Hypothalamus (tissue), 51 donors: Measurements from ENCODE around the gene BAZ1B.

ENCODE experiments used
- DNase-seq, 51 donors: peaks; one replicate each; lab custom pipeline; 2025; lab: John Stamatoyannopoulos, UW

BAZ1B gene

DNA sequence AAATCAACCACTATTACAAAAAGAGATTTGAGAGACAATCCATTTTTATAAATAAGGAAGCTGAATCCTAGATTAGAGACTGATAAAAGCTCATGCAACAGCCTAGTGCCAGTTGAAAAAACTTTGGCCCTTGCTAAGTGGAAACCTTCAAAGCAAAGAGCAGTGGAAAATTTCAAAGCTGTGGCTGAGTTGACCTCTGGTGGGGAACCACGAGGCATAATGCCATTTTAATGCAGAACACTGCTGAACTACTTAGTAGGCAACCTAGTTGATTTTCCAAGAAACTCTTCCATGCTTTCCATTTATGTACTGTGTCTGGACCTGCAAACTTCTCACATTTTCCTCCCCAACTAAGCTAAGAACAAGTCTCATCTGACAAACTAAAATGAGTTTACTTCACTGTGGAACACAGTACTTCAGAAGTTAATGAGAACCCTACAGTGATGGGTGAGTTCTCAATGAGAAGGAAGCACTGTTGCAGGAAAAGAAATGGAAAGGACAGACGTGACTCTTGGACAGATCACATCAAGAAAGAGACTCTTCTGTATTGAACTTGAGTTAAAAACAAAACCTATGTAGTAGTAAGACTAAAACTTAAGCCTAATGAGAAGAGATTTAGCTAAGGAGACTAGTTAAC is 69.0 kb downstream of the BAZ1B start:
- DNase-seq, result no peak

GRCh38 chr7:73451780-73452398 is 70.2 kb downstream of the BAZ1B start:
- DNase-seq, result peak in 7 of 51 donors; percentile 6 to 56 (median 12)

- no peak for DNase-seq
Observed at GRCh38 chr7:73449422-73449821, 72.7 kb downstream of the BAZ1B start.

- no peak for DNase-seq
Observed at GRCh38 chr7:73448609-73449008, 73.5 kb downstream of the BAZ1B start.

DNA sequence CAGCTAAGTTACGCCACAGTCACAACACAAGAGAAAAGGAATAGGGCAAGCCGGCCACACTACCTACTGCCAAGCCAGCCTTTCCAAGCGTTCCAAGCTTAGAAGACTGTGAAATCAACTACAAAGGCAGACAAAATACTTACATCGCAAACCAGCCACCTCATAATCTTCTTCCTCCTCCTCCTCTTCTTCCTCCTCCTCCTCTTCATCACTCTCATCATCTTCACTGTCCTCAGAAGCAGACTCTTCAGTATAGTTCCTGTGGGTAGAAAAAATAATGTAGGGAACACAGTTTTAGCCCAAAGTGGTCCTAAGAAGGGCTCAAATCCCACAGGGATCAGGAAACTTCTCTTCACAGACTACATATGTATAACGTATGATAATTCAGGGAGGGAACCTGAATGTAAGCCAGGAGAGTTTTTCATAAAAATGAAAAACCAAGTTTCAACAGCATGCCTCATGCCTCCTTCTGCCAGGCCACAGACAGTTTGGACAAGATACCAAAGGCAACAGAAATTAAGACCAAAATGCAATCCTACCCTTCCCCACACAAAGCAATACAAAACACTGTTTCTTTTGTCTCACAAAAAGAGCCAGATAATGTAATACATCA is 74.9 kb downstream of the BAZ1B start:
- DNase-seq, result no peak

DNA sequence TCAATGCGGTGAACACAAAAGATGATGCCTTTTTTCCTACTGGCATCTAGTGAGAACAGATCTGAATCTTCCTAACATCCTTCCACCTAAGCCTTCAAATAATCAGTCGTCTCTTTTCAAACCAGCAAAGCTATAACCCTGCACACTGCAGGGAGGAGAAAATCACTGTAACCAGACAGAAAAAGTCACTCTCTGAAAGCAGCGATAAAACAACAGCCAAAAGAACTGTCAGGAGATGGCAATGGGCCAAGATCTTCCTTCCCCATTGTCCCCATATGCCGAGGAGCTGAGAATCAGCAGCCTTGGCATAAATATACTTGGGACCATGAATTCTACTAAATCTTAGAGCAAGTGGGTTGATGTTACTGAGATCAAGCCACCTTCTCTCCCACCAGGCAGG is 75.4 kb downstream of the BAZ1B start:
- DNase-seq, result peak in 3 of 51 donors; percentile 8 to 10 (median 9)

DNA sequence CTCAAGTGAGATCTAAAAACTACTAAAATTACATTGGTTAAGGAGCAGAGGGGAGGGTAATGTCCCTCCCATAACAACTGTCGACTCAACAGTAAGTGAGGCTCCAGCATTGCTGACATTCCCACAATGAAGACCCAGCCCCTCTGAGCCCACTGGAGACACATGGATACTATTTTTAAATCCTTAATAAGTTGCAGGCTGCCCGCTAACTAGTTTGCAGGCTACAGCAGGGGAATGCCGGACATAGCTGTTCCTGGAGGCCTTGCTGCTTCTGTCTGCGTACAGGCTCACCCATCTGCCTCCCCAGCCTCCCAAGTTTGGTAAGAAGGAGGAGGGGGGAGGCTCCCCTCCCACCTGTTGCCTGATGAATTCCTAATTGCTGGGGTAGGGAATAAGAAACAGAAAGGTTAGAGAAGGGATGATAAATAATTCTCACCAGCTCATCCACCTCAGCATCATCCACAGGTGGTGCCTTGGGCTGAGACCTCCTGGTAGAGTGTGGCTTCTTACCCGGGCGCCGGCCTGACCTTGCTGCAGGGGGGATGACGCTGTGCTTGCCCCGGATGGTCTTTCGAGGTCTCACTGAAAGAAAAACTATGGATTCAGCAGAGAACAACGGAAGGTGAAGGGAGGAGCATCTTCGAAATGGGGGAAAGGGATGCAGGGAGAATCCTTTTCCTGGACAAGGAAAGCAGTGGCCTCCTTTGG is 78.4 kb downstream of the BAZ1B start:
- no peak for DNase-seq

DNA sequence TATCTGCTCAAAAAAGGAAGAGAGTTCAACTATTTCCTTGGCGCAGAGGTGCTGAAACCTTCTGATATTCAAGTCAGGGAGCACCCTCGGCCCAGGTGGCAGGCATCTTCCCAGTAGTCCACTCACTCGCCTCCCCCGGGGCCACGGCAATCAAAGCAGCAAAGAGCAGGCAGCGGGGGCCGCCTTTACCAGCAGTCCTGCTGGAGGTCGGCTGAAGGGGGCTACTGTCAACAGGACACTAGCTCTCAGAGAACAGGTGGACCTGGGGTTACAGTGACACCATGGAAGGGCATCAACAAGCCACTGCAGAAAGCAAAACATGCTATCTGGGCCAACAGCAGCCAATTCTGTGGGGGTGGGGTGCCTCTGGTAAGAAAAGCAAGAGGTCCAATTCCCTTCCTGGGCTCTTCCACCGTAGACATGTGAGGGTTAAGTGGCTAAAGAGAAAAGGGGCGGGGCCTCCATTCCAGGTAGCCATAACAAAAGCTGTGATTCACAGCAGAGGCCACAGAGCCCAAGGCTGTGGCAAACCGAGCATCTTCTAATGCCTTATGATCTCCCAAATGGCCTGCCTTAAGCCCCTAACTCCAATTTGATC is 79.1 kb downstream of the BAZ1B start:
- no peak for DNase-seq

DNA sequence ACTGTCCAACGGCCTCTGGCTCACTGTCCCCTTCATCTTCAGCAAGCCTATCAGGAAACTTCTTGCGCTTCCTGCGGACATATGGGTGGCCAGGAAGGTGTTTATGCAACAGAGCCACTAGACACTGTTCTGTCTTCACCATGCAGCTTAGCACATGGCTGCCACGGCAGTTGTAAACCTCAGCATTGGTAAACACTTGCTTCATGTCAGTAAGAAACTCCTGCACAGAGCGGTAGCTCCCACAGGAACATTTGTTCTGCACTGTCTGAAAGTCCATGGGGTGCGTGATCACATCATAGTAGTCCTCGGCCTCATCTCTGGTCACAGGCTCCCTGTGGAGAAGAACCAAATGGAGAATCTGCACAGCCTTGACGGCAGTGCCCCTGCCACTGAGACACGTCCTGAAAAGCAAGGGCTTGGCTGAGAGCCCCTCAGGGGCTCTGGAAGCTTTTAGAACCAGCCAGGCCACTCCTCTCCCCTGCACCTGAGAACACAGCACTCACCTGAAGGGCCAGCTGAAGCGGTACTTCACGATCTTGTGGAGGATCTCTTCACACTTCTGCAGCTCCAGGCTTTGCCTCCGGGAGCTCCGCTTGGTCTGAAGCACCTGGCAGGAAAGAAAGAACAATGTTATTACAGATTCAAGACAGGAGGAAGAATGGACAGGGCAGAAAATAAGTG is 79.7 kb downstream of the BAZ1B start:
- DNase-seq, result no peak

- no peak for DNase-seq
Observed at GRCh38 chr7:73439410-73439704, 82.7 kb downstream of the BAZ1B start.

GRCh38 chr7:73438547-73439409 is 83.3 kb downstream of the BAZ1B start:
- DNase-seq, result no peak

DNA sequence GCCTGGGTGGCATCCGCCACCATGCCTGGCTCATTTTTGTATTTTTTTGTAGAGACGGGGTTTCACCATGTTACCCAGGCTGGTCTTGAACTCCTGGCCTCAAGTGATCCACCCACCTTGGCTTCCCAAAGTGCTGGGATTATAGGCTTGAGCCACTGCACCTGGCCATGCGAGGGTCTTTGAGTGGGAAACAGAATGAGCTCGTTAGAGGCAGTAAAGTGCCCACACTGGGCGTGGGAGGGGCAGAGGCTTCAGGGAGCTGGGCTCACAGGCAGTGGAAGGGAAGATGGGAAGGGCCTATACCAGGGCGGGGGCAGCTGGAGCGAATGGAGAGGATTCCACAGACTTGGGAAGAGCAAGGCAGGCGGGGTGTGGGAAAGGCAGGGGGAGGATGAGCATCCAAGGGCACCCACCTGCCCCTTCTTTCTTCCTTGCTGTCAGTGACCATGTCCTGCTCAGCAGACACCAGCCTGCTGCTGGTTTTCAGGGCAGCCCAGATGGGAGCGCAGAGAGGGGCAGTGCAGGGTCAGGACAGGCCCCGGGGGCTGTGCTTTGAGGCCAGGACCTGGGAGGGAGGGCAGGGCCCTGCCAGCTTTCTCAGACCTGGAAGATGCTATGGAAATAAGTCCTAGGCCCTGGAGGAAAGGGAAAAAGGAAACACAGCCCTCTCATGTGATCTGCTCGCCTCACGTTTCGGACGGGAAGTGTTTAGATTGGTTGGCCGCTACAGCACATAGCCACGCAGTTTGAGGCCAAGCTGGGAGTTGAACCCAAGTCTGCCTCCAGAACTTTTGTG is 84.3 kb downstream of the BAZ1B start:
- no peak for DNase-seq

GRCh38 chr7:73437091-73437490 is 85.0 kb downstream of the BAZ1B start:
- DNase-seq, result no peak

DNA sequence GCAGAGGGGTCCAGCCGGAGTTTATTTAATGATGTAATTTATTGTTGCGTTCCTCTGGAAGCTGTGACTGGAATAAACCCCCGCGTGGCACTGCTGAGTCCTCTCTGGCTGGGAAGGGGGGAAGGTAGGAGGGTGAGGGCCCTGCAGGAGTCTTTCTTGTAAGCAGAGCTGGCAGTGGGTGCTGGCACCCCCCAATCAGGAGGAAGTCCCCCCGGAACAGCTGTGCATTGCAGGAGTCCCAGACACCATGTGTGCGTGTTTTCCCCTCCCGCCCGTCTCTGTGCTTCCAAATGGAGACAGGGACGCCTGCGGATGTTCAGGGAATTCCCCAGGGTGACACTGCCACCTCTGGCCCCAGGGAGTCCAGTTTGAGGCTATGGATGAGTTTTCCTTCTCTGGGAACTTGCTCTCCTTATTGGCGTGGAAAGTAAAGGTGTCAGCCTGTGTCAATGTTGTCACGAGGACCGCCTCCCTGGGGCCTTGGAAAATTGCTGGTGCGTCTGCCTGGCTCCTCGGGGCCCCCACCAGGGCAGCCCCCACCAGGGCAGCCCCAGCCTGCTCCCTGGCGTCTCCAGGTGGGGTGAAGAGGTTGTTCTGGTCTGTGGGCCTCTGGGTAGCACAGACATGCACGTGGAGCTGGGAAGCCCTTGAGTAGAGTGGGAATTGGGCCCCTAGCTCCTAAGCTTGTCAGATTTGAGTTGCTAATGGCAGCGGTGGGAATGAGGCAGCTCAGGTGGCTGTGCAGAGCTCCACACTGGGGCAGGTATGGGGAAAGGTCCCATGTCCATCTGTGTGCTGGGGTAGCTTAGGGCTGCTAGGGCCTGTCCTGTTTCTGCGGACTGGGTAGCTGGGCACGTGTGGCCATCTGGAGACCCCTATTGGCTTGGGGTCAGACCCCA is 85.8 kb downstream of the BAZ1B start:
- DNase-seq, result peak in 1 of 51 donors; percentile 13

- DNase-seq, result no peak
Observed at GRCh38 chr7:73435471-73436009, 86.6 kb downstream of the BAZ1B start.

GRCh38 chr7:73434701-73435069 is 87.4 kb downstream of the BAZ1B start:
- DNase-seq, result no peak

GRCh38 chr7:73433924-73434700 is 88.0 kb downstream of the BAZ1B start:
- peak in 1 of 51 donors; percentile 60 for DNase-seq
